B cell (primary cell): ENCODE measurements around the gene CNTNAP2. TPM values are rescaled to one million over a fixed set of nuclear protein-coding genes. Genes with fewer than 3 reads are reported as not detected.
A peak's percentile ranks its signal among the peaks of the same experiment; 100 is the strongest.
"Not testable (repeated sequence)": the region's sequence is repeated elsewhere in the genome, so short reads cannot be mapped to it uniquely, and the experiment has no call there.

Source experiments
- ATAC-seq: fragments of 200-7000 bp; cut with Tn5 transposase; one replicate; pipeline ENCODE4 v1.10.0; 2021; ENCODE audit warnings: low read depth, mild to moderate bottlenecking, moderate number of reproducible peaks, moderate library complexity
- CTCF ChIA-PET: fragments of 350-600 bp; sonication (Branson Sonifier 250); formaldehyde crosslinking; loops from one replicate; lab custom pipeline; 2021; ENCODE audit warnings: antibody characterized with exemption, inconsistent platforms; lab: Charles Lee
- POLR2A ChIA-PET: fragments of 350-600 bp; sonication (Branson Sonifier 250); formaldehyde crosslinking; loops from one replicate; lab custom pipeline; 2021; ENCODE audit warnings: antibody characterized with exemption; lab: Charles Lee
- DNase-seq: peaks from one replicate; pipeline ENCODE4 v3.0.0; 2013
- H2AFZ ChIP-seq: 2 replicates; pipeline ENCODE4 v1.6.1; 2012; ENCODE audit warnings: mild to moderate bottlenecking, low read depth, low read length; ENCODE audit not compliant: insufficient read depth, poor library complexity, severe bottlenecking
- H3K27ac ChIP-seq, 2 donors: 1 replicate in 1 of 2; 2 replicates in 1 of 2; pipeline ENCODE4 v1.5.1; 2012 to 2013; ENCODE audit warnings: low read length in 2 of 2, mild to moderate bottlenecking in 2 of 2, moderate library complexity in 1 of 2
- H3K27me3 ChIP-seq, 4 experiments: fragments of 200-600 bp in 1 of 4; sonication (generic) in 1 of 4; replicated peaks in 1 of 4; 1 replicate in 2 of 4; 2 replicates in 2 of 4; pipeline versions ENCODE4 v1.6.1 to v1.7.0; 2013 to 2016; ENCODE audit warnings: low read length in 3 of 4, mild to moderate bottlenecking in 2 of 4, mixed read lengths in 1 of 4, moderate library complexity in 1 of 4; ENCODE audit not compliant: insufficient read depth in 4 of 4, control insufficient read depth in 3 of 4; ENCODE audit errors: control extremely low read depth in 1 of 4
- H3K36me3 ChIP-seq, 2 experiments: replicated peaks in 1 of 2; 1 replicate in 1 of 2; 2 replicates in 1 of 2; pipeline versions ENCODE4 v1.6.1 to v1.7.1; 2013; ENCODE audit warnings: low read length in 1 of 2; ENCODE audit not compliant: insufficient read depth in 2 of 2, control insufficient read depth in 1 of 2; ENCODE audit errors: control extremely low read depth in 1 of 2, extremely low read depth in 1 of 2
- H3K4me1 ChIP-seq, 2 donors: fragments of 200-600 bp in 1 of 2; sonication (generic) in 1 of 2; 1 replicate in 1 of 2; 2 replicates in 1 of 2; pipeline versions ENCODE4 v1.5.1 to v1.6.1; 2013 to 2017; ENCODE audit warnings: low read length in 2 of 2; ENCODE audit not compliant: control insufficient read depth in 2 of 2, insufficient read depth in 2 of 2
- H3K4me2 ChIP-seq: replicated peaks from 2 replicates; pipeline ENCODE3; 2012; ENCODE audit warnings: mild to moderate bottlenecking, low read depth, low read length; ENCODE audit not compliant: poor library complexity, severe bottlenecking
- H3K4me3 ChIP-seq, 5 experiments: fragments of 200-600 bp in 1 of 5; sonication (generic) in 1 of 5; 1 replicate in 3 of 5; 2 replicates in 2 of 5; pipeline versions ENCODE4 v1.5.1 to v1.7.0; 2011 to 2016; ENCODE audit warnings: low read length in 4 of 5, mild to moderate bottlenecking in 4 of 5, low read depth in 2 of 5, control low read depth in 1 of 5, moderate library complexity in 1 of 5; ENCODE audit not compliant: insufficient read depth in 1 of 5; ENCODE audit errors: control extremely low read depth in 1 of 5, extremely low read depth in 1 of 5
- H3K79me2 ChIP-seq: fragments of 200-600 bp; sonication (generic); one replicate; pipeline ENCODE4 v1.6.0; 2016; ENCODE audit warnings: low read length; ENCODE audit not compliant: control insufficient read depth, insufficient read depth
- H3K9ac ChIP-seq: fragments of 200-600 bp; sonication (generic); 2 replicates; pipeline ENCODE4 v1.6.1; 2017; ENCODE audit warnings: mild to moderate bottlenecking, low read length, moderate library complexity
- H3K9me3 ChIP-seq, 3 donors: one replicate each; pipeline versions ENCODE4 v1.6.1 to v1.7.1; 2013; ENCODE audit warnings: low read length in 2 of 3; ENCODE audit not compliant: control insufficient read depth in 2 of 3, insufficient read depth in 1 of 3; ENCODE audit errors: control extremely low read depth in 1 of 3
- H4K20me1 ChIP-seq: 2 replicates; pipeline ENCODE4 v1.6.0; 2012; ENCODE audit warnings: mild to moderate bottlenecking, low read length; ENCODE audit not compliant: insufficient read depth, control insufficient read depth, poor library complexity, severe bottlenecking
- H3K27ac Mint-ChIP-seq: one replicate; pipeline ENCODE4 v1.8.0; 2021; ENCODE audit warnings: mixed read lengths
- H3K27me3 Mint-ChIP-seq: one replicate; pipeline ENCODE4 v1.8.0; 2021; ENCODE audit warnings: mixed read lengths
- H3K4me1 Mint-ChIP-seq: one replicate; pipeline ENCODE4 v1.8.0; 2021; ENCODE audit warnings: mixed read lengths
- H3K4me3 Mint-ChIP-seq: one replicate; pipeline ENCODE4 v1.8.0; 2021; ENCODE audit warnings: mixed read lengths
- H3K9me3 Mint-ChIP-seq: one replicate; pipeline ENCODE4 v1.8.0; 2022; ENCODE audit warnings: mixed read lengths; ENCODE audit not compliant: insufficient read depth
- EZH2 ChIP-seq: IDR thresholded peaks from 2 replicates; pipeline ENCODE4 v1.6.1; 2012; ENCODE audit warnings: borderline replicate concordance, low read depth, mild to moderate bottlenecking, moderate library complexity, low read length; ENCODE audit not compliant: insufficient read depth, poor library complexity, severe bottlenecking
- WGBS: methylation state at CpG from one replicate; pipeline ENCODE4 v1.1.5; 2013; ENCODE audit warnings: missing lambda C conversion rate; ENCODE audit not compliant: insufficient coverage; 5-methylcytosine and 5-hydroxymethylcytosine counted together
- intact Hi-C: fragments of 100-400 bp; cut with micrococcal nuclease; formaldehyde crosslinking; loops from one replicate; pipeline ENCODE4 v1.10.0; 2022
- polyA plus RNA-seq: library from polyadenylated mRNA; depleted of rRNA; stranded (reverse); fragments of >200 nt; gene quantifications from 2 replicates; pipeline ENCODE4 v1.2.3, GENCODE V29; 2012
- total RNA-seq, 2 donors: library from RNA; stranded (reverse); fragments of 120-200 nt in 1 of 2; gene quantifications; 1 replicate in 1 of 2; 2 replicates in 1 of 2; pipeline versions ENCODE4 v1.2.3 to v1.2.4, GENCODE V29; 2013 to 2022
- TF ChIP-seq, protein P1 (sequence below): fragments of 200-600 bp; IDR thresholded peaks from one replicate; pipeline ENCODE4 v1.8.0; 2022; ENCODE audit warnings: antibody characterized with exemption, mild to moderate bottlenecking

The CNTNAP2 gene
- total and polyA plus RNA-seq, 2 donors (not counting 1 experiment from before 2014, with no cell fraction given) = 7.4 to 16.6 TPM

DNA sequence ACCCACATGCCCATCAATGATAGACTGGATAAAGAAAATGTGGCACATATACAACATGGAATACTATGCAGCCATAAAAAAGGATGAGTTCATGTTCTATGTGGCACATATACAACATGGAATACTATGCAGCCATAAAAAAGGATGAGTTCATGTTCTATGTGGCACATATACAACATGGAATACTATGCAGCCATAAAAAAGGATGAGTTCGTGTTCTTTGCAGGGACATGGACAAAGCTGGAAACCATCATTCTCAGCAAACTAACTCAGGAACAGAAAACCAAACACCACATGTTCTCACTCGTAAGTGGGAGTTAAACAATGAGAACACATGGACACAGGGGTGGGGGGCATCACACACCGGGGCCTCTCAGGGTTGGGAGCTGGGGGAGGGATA, 2314.1 kb downstream of the CNTNAP2 start:
- CTCF ChIA-PET, H3K27me3 Mint-ChIP-seq, H3K36me3 ChIP-seq, H3K79me2 ChIP-seq, intact Hi-C loops, H3K9ac ChIP-seq, H3K4me3 Mint-ChIP-seq, H3K27ac Mint-ChIP-seq, H3K4me3 ChIP-seq, H3K27ac ChIP-seq, H3K4me2 ChIP-seq, H3K9me3 ChIP-seq, DNase-seq, H3K27me3 ChIP-seq, ATAC-seq, H4K20me1 ChIP-seq, H2AFZ ChIP-seq, H3K9me3 Mint-ChIP-seq: not testable (repeated sequence)
- POLR2A ChIA-PET = interaction anchor here (0.7 kb wide), 1 partner anchor 93 kb away, joined by 3 read pairs; no protein-coding TSS in a partner anchor
- peaks cover 50% of the 10 kb centered on the region for H3K4me1 Mint-ChIP-seq
- WGBS = no CpG with 5 or more reads among the region's 3 CpGs
- H3K4me1 ChIP-seq = peaks cover 13 to 35% of the 10 kb centered on the region in 2 donors

DNA sequence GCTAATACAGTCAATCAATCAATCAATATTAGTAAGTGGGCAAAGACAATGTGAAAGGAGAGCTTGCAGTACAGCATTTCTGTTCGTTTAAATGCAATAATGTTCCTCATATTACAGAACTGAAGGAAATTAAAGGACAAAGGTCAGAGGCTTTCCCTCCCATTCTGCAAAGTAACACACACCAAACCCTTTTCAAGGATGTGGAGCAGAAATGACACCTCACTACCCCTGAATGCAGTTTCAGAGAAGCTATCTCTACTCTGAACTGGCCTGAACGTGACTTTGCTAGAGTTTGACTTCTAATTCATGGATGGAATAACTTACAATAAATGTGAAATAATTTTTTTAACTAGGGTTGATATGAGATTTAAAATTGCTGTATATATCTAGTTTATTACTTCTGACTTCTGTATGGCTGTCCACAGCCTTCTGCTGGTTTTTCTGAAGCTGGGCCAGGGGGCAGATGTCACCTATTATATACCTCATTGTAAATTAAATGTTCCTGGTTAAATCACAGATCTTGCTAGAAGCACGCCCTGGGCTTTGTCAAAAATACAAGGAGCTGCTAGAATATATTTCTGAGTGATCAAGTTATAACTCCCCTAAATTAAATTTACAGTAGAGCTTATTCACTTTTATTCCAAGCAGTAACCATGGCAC, 2317.1 kb downstream of the CNTNAP2 start:
- intact Hi-C loops = no loop called here
- DNase-seq (no peak), ATAC-seq (no peak)
- no peaks in the 10 kb centered on the region for H3K9me3 ChIP-seq
- no peaks in the 10 kb centered on the region for H3K79me2 ChIP-seq
- no peak overlapping the region for H3K4me2 ChIP-seq
- no peak overlapping the region for H3K4me3 ChIP-seq
- H3K27ac ChIP-seq = no peak overlapping the region
- no CpG with 5 or more reads among the region's 3 CpGs for WGBS
- peak overlapping the region; percentile 81 for H3K4me3 Mint-ChIP-seq
- ChIA-PET CTCF (interaction anchor here (1.6 kb wide), 1 partner anchor 52 kb away, joined by 3 read pairs; no protein-coding TSS in a partner anchor), POLR2A (no interaction called here)
- H3K27ac Mint-ChIP-seq = peak overlapping the region; percentile 90
- H3K4me1 Mint-ChIP-seq = peaks cover 66% of the 10 kb centered on the region
- no peaks in the 10 kb centered on the region for H3K27me3 Mint-ChIP-seq
- H3K27me3 ChIP-seq = no peaks in the 10 kb centered on the region
- peaks cover 0 to 3% of the 10 kb centered on the region in 2 experiments for H3K36me3 ChIP-seq
- H3K9me3 Mint-ChIP-seq = no peaks in the 10 kb centered on the region
- no peak overlapping the region for H3K9ac ChIP-seq
- peaks cover 27 to 63% of the 10 kb centered on the region in 2 donors for H3K4me1 ChIP-seq
- no peaks in the 10 kb centered on the region for H4K20me1 ChIP-seq
- TF ChIP-seq, protein P1, sequence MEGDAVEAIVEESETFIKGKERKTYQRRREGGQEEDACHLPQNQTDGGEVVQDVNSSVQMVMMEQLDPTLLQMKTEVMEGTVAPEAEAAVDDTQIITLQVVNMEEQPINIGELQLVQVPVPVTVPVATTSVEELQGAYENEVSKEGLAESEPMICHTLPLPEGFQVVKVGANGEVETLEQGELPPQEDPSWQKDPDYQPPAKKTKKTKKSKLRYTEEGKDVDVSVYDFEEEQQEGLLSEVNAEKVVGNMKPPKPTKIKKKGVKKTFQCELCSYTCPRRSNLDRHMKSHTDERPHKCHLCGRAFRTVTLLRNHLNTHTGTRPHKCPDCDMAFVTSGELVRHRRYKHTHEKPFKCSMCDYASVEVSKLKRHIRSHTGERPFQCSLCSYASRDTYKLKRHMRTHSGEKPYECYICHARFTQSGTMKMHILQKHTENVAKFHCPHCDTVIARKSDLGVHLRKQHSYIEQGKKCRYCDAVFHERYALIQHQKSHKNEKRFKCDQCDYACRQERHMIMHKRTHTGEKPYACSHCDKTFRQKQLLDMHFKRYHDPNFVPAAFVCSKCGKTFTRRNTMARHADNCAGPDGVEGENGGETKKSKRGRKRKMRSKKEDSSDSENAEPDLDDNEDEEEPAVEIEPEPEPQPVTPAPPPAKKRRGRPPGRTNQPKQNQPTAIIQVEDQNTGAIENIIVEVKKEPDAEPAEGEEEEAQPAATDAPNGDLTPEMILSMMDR = no peak
- no peak for TF ChIP-seq EZH2
- H2AFZ ChIP-seq = no peak overlapping the region
